Astrocyte (in vitro differentiated cells and primary cell): ENCODE data around the gene BSN. TPM values are rescaled to one million over a fixed set of nuclear protein-coding genes. Genes with fewer than 3 reads are reported as not detected.

Source experiments
- DNase-seq: peaks from one replicate; pipeline ENCODE4 v3.0.0-alpha.2; 2010; ENCODE audit warnings: low read depth
- FAIRE-seq: peaks from 2 replicates; lab custom pipeline; 2011; peaks lifted over from hg19 to GRCh38; lab: Jason Lieb, UNC
- H2AFZ ChIP-seq: 2 replicates; pipeline ENCODE4 v1.6.0; 2012; ENCODE audit warnings: low read depth, low read length, inconsistent platforms
- H3K27ac ChIP-seq: 2 replicates; pipeline ENCODE4 v1.5.1; 2011; ENCODE audit warnings: low read depth, low read length, inconsistent platforms
- H3K27me3 ChIP-seq: 2 replicates; pipeline ENCODE4 v1.6.0; 2011; ENCODE audit warnings: low read length, inconsistent platforms; ENCODE audit not compliant: insufficient read depth
- H3K36me3 ChIP-seq: 2 replicates; pipeline ENCODE4 v1.5.1; 2011; ENCODE audit warnings: low read length, inconsistent platforms; ENCODE audit not compliant: insufficient read depth
- H3K4me1 ChIP-seq: 2 replicates; pipeline ENCODE4 v1.5.1; 2011; ENCODE audit warnings: low read length, inconsistent platforms; ENCODE audit not compliant: insufficient read depth
- H3K4me2 ChIP-seq: 2 replicates; pipeline ENCODE4 v1.6.0; 2012; ENCODE audit warnings: low read length, inconsistent platforms
- H3K4me3 ChIP-seq: 2 replicates; pipeline ENCODE4 v1.5.1; 2011; ENCODE audit warnings: low read depth, mild to moderate bottlenecking, low read length, inconsistent platforms; ENCODE audit not compliant: insufficient read depth
- H3K79me2 ChIP-seq: 2 replicates; pipeline ENCODE4 v1.6.0; 2012; ENCODE audit warnings: mild to moderate bottlenecking, low read length, inconsistent platforms; ENCODE audit not compliant: insufficient read depth
- H3K9ac ChIP-seq: 2 replicates; pipeline ENCODE4 v1.6.0; 2012; ENCODE audit warnings: mild to moderate bottlenecking, low read length, inconsistent platforms
- H3K9me3 ChIP-seq: 2 replicates; pipeline ENCODE4 v1.5.1; 2012; ENCODE audit warnings: low read depth, mild to moderate bottlenecking, low read length, inconsistent platforms; ENCODE audit not compliant: insufficient read depth
- H4K20me1 ChIP-seq: 2 replicates; pipeline ENCODE4 v1.6.0; 2012; ENCODE audit warnings: low read length, inconsistent platforms; ENCODE audit not compliant: insufficient read depth
- H3K27ac Mint-ChIP-seq: one replicate; pipeline ENCODE4 v1.8.0; 2021; ENCODE audit warnings: mild to moderate bottlenecking, mixed read lengths; ENCODE audit not compliant: unreplicated experiment
- H3K27me3 Mint-ChIP-seq: one replicate; pipeline ENCODE4 v1.8.0; 2021; ENCODE audit warnings: low read depth, mixed read lengths; ENCODE audit not compliant: unreplicated experiment
- H3K36me3 Mint-ChIP-seq: one replicate; pipeline ENCODE4 v1.8.0; 2021; ENCODE audit warnings: low read depth, mixed read lengths; ENCODE audit not compliant: unreplicated experiment
- H3K4me1 Mint-ChIP-seq: one replicate; pipeline ENCODE4 v1.8.0; 2021; ENCODE audit warnings: low read depth, mixed read lengths; ENCODE audit not compliant: unreplicated experiment
- H3K4me3 Mint-ChIP-seq: one replicate; pipeline ENCODE4 v1.8.0; 2021; ENCODE audit warnings: mild to moderate bottlenecking, moderate library complexity, mixed read lengths; ENCODE audit not compliant: unreplicated experiment
- H3K9me3 Mint-ChIP-seq: one replicate; pipeline ENCODE4 v1.8.0; 2021; ENCODE audit warnings: mild to moderate bottlenecking, mixed read lengths; ENCODE audit not compliant: unreplicated experiment
- CTCF ChIP-seq: IDR thresholded peaks from 2 replicates; pipeline ENCODE4 v1.5.1; 2011; ENCODE audit warnings: low read depth, mild to moderate bottlenecking, inconsistent platforms, low read length, moderate library complexity; ENCODE audit not compliant: insufficient read depth
- EZH2 ChIP-seq: IDR thresholded peaks from 2 replicates; pipeline ENCODE4 v1.6.1; 2012; ENCODE audit warnings: mild to moderate bottlenecking, low read length, inconsistent platforms; ENCODE audit not compliant: insufficient read depth
- total RNA-seq: library from RNA; stranded (reverse); gene quantifications from 2 replicates; pipeline ENCODE4 v1.2.1, GENCODE V29; 2021

The BSN gene
- total RNA-seq, 1 donor from 2014 or later: 0.86 TPM

GRCh38 chr3:49718858-49719213, 164.6 kb downstream of the BSN start:
- H3K4me1 Mint-ChIP-seq: peaks cover 10% of the 10 kb centered on the region
- Histone ChIP-seq H3K9ac (no peak overlapping the region), H3K9me3 (no peaks in the 10 kb centered on the region), H4K20me1 (peaks cover 55% of the 10 kb centered on the region), H2AFZ (no peak overlapping the region), H3K36me3 (peaks cover 3% of the 10 kb centered on the region), H3K27me3 (no peaks in the 10 kb centered on the region), H3K4me2 (peak overlapping the region; percentile 86), H3K4me3 (peak overlapping the region; percentile 51), H3K27ac (no peak overlapping the region), H3K79me2 (peaks cover 30% of the 10 kb centered on the region), H3K4me1 (peaks cover 20% of the 10 kb centered on the region)
- no peak for TF ChIP-seq EZH2
- peak overlapping the region; percentile 20 for H3K27ac Mint-ChIP-seq
- DNase-seq (no peak), FAIRE-seq (no peak)
- H3K4me3 Mint-ChIP-seq: peak overlapping the region; percentile 72
- H3K9me3 Mint-ChIP-seq: peaks cover 3% of the 10 kb centered on the region
- H3K27me3 Mint-ChIP-seq: no peaks in the 10 kb centered on the region
- H3K36me3 Mint-ChIP-seq: peaks cover 15% of the 10 kb centered on the region

- FAIRE-seq (no peak), DNase-seq (peak; percentile 80)
- peak within 1 kb of the TSS; percentile 72 for H3K4me3 Mint-ChIP-seq
- Histone ChIP-seq H3K27ac (no peak within 1 kb of the TSS), H3K4me2 (peak within 1 kb of the TSS; percentile 86), H4K20me1 (peaks cover 55% of the 10 kb centered on the region), H2AFZ (no peak within 1 kb of the TSS), H3K9me3 (no peaks in the 10 kb centered on the region), H3K27me3 (no peaks in the 10 kb centered on the region), H3K9ac (no peak within 1 kb of the TSS), H3K79me2 (peaks cover 30% of the 10 kb centered on the region), H3K4me1 (peaks cover 21% of the 10 kb centered on the region), H3K4me3 (peak within 1 kb of the TSS; percentile 51), H3K36me3 (peaks cover 3% of the 10 kb centered on the region)
- peaks cover 15% of the 10 kb centered on the region for H3K36me3 Mint-ChIP-seq
- H3K27me3 Mint-ChIP-seq: no peaks in the 10 kb centered on the region
- peaks cover 3% of the 10 kb centered on the region for H3K9me3 Mint-ChIP-seq
- peak within 1 kb of the TSS; percentile 20 for H3K27ac Mint-ChIP-seq
- TF ChIP-seq CTCF: peak; percentile 24
- no peak for TF ChIP-seq EZH2
- H3K4me1 Mint-ChIP-seq: peaks cover 10% of the 10 kb centered on the region
These were observed 165.1 kb downstream of the BSN start, which contains the start of gene AMIGO3 for GRCh38 chr3:49719214-49719884. Gene AMIGO3, minus strand, starts transcription at chr3:49719684. Its CDS starts 219 bp downstream, at chr3:49719465.

Other genes with a start within 250 kb of the BSN start
- 31.8 and 33.8 TPM in 2 replicates for gene USP4, start 214.4 kb upstream of the BSN start, total RNA-seq
- gene GPX1, start 196.1 kb upstream of the BSN start, total RNA-seq: 208 and 268 TPM in 2 replicates
- gene RHOA, start 142.5 kb upstream of the BSN start, total RNA-seq: 538 and 553 TPM in 2 replicates
- gene TCTA, start 142.1 kb upstream of the BSN start, total RNA-seq: 14.7 and 15.3 TPM in 2 replicates
- 4.0 and 5.2 TPM in 2 replicates for gene AMT, start 132.0 kb upstream of the BSN start, total RNA-seq
- gene NICN1, start 125.2 kb upstream of the BSN start, total RNA-seq: 19.8 and 20.1 TPM in 2 replicates
- gene DAG1, start 84.2 kb upstream of the BSN start, total RNA-seq: 64.3 and 84.3 TPM in 2 replicates
- 80.8 and 91.2 TPM in 2 replicates for gene APEH, start 119.9 kb downstream of the BSN start, total RNA-seq
- gene MST1, start 135.0 kb downstream of the BSN start, total RNA-seq: 9.3 and 15.1 TPM in 2 replicates
- 40.9 and 49.8 TPM in 2 replicates for gene RNF123, start 135.1 kb downstream of the BSN start, total RNA-seq
- 0.16 TPM in 1 of 2 replicates, not detected in the other for gene AMIGO3, start 165.2 kb downstream of the BSN start, total RNA-seq
- 21.4 and 24.6 TPM in 2 replicates for gene GMPPB, start 169.5 kb downstream of the BSN start, total RNA-seq
- 34.5 and 38.3 TPM in 2 replicates for gene IP6K1, start 232.1 kb downstream of the BSN start, total RNA-seq
- not detected in 2 replicates for gene CDHR4, start 245.4 kb downstream of the BSN start, total RNA-seq
- 2.7 and 3.9 TPM in 2 replicates for gene INKA1, start 248.8 kb downstream of the BSN start, total RNA-seq